Liver (tissue), 9 donors: Measurements from ENCODE around the gene SLC19A2. TPM values are rescaled to one million over a fixed set of nuclear protein-coding genes. Genes with fewer than 3 reads are reported as not detected.

ENCODE experiments used
- DNase-seq: peaks from one replicate; pipeline ENCODE4 v3.0.0-alpha.2; 2017; ENCODE audit warnings: low spot score
- H3K27ac ChIP-seq, 2 donors: one replicate each; pipeline ENCODE4 v1.7.0; 2013; ENCODE audit warnings: inconsistent platforms in 2 of 2, low read length in 2 of 2, control low read depth in 1 of 2, low read depth in 1 of 2, mild to moderate bottlenecking in 1 of 2
- H3K27me3 ChIP-seq, 4 donors: one replicate each; pipeline versions ENCODE4 v1.6.1 to v1.7.0; 2013; ENCODE audit warnings: low read length in 3 of 4, inconsistent platforms in 1 of 4, mild to moderate bottlenecking in 1 of 4, moderate library complexity in 1 of 4; ENCODE audit not compliant: control insufficient read depth in 4 of 4, insufficient read depth in 4 of 4
- H3K36me3 ChIP-seq, 4 donors: one replicate each; pipeline versions ENCODE4 v1.6.1 to v1.7.0; 2013; ENCODE audit warnings: low read length in 3 of 4, mild to moderate bottlenecking in 3 of 4, low read depth in 1 of 4, moderate library complexity in 1 of 4; ENCODE audit not compliant: control insufficient read depth in 4 of 4, insufficient read depth in 3 of 4
- H3K4me1 ChIP-seq, 4 donors: one replicate each; pipeline versions ENCODE4 v1.6.1 to v1.7.0; 2013; ENCODE audit warnings: low read length in 3 of 4, mild to moderate bottlenecking in 3 of 4, moderate library complexity in 1 of 4; ENCODE audit not compliant: control insufficient read depth in 4 of 4, insufficient read depth in 4 of 4
- H3K4me3 ChIP-seq, 3 donors: one replicate each; pipeline versions ENCODE4 v1.6.1 to v1.7.0; 2013; ENCODE audit warnings: low read length in 3 of 3, control low read depth in 1 of 3, low read depth in 1 of 3, mild to moderate bottlenecking in 1 of 3
- H3K9ac ChIP-seq, 2 donors: one replicate each; pipeline ENCODE4 v1.7.0; 2013; ENCODE audit warnings: low read length in 2 of 2, mild to moderate bottlenecking in 2 of 2, moderate library complexity in 2 of 2, control low read depth in 1 of 2, low read depth in 1 of 2
- H3K9me3 ChIP-seq, 4 donors: one replicate each; pipeline versions ENCODE4 v1.6.1 to v1.7.0; 2013; ENCODE audit warnings: low read length in 3 of 4; ENCODE audit not compliant: control insufficient read depth in 4 of 4
- ATF3 ChIP-seq: IDR thresholded peaks from 2 replicates; pipeline ENCODE4 v1.6.1; 2016; ENCODE audit warnings: antibody characterized with exemption
- CTCF ChIP-seq: fragments of 150-350 bp; IDR thresholded peaks from 2 replicates; pipeline ENCODE4 v1.5.1; 2017; ENCODE audit warnings: improper control_type of control experiment, low read depth, low read length; ENCODE audit not compliant: missing input control
- EGR1 ChIP-seq, 2 donors: IDR thresholded peaks; 2 replicates each; pipeline ENCODE4 v1.6.1; 2016 to 2018; ENCODE audit warnings: antibody characterized with exemption in 2 of 2, low read depth in 2 of 2
- FOXA1 ChIP-seq: IDR thresholded peaks from 2 replicates; pipeline ENCODE4 v1.6.1; 2016; ENCODE audit warnings: antibody characterized with exemption
- FOXA2 ChIP-seq: IDR thresholded peaks from 2 replicates; pipeline ENCODE4 v1.6.1; 2016; ENCODE audit warnings: antibody characterized with exemption
- GABPA ChIP-seq, 2 donors: IDR thresholded peaks in 1 of 2; conservative IDR thresholded peaks in 1 of 2; 2 replicates each; pipeline ENCODE4 v1.6.1; 2016; ENCODE audit warnings: antibody characterized with exemption in 2 of 2, mild to moderate bottlenecking in 1 of 2, moderate library complexity in 1 of 2
- HNF4A ChIP-seq, 2 donors: conservative IDR thresholded peaks; 2 replicates each; pipeline ENCODE4 v1.6.1; 2016; ENCODE audit warnings: antibody characterized with exemption in 2 of 2, mild to moderate bottlenecking in 2 of 2
- HNF4G ChIP-seq: IDR thresholded peaks from 2 replicates; pipeline ENCODE4 v1.6.1; 2016; ENCODE audit warnings: antibody characterized with exemption
- MAX ChIP-seq: IDR thresholded peaks from 2 replicates; pipeline ENCODE4 v1.6.1; 2016; ENCODE audit warnings: antibody characterized with exemption
- NR2F2 ChIP-seq: IDR thresholded peaks from 2 replicates; pipeline ENCODE4 v1.6.1; 2016; ENCODE audit warnings: antibody characterized with exemption
- REST ChIP-seq: IDR thresholded peaks from 2 replicates; pipeline ENCODE4 v1.6.1; 2016; ENCODE audit warnings: antibody characterized with exemption, mild to moderate bottlenecking
- RXRA ChIP-seq, 2 donors: IDR thresholded peaks; 2 replicates each; pipeline ENCODE4 v1.6.1; 2017 to 2018; ENCODE audit warnings: antibody characterized with exemption in 2 of 2, mild to moderate bottlenecking in 1 of 2
- SP1 ChIP-seq: IDR thresholded peaks from 2 replicates; pipeline ENCODE4 v1.6.1; 2018; ENCODE audit warnings: antibody characterized with exemption, mild to moderate bottlenecking
- TAF1 ChIP-seq: conservative IDR thresholded peaks from 2 replicates; pipeline ENCODE4 v1.6.1; 2016; ENCODE audit warnings: antibody characterized with exemption, mild to moderate bottlenecking
- YY1 ChIP-seq: IDR thresholded peaks from 2 replicates; pipeline ENCODE4 v1.6.1; 2016; ENCODE audit warnings: antibody characterized with exemption, mild to moderate bottlenecking
- ZBTB33 ChIP-seq: IDR thresholded peaks from 2 replicates; pipeline ENCODE4 v1.6.1; 2016; ENCODE audit warnings: antibody characterized with exemption
- WGBS: extraction: QIAGEN DNeasy Blood & Tissue Kit; methylation state at CpG from one replicate; pipeline ENCODE4 v1.1.7; 2013; 5-methylcytosine and 5-hydroxymethylcytosine counted together
- polyA plus RNA-seq, 2 donors: library from polyadenylated mRNA; stranded (reverse) in 1 of 2; unstranded in 1 of 2; fragments of 200-250 nt in 1 of 2; fragments of >200 nt in 1 of 2; fragmentation: Nextera tagmentation in 1 of 2; extraction: Ambion mirVana in 1 of 2; gene quantifications; one replicate each; pipeline versions ENCODE4 v1.2.1 to v1.2.3, GENCODE V29; 2013 to 2015
- total RNA-seq, 2 donors: library from RNA; depleted of rRNA; stranded (reverse); fragments of >200 nt; gene quantifications; one replicate each; pipeline ENCODE4 v1.2.3, GENCODE V29; 2014
- donor health status: healthy.
- donor health status: healthy.
- donor health status: healthy.
- donor health status: healthy.
- donor health status: healthy.

Gene SLC19A2
- total and polyA plus RNA-seq, 4 donors, result 4.8 to 18.7 (median 9.8) TPM

GRCh38 chr1:169474302-169474995, 11.3 kb downstream of the SLC19A2 start (continued):
- TF ChIP-seq CTCF (no peak), RXRA (IDR thresholded peaks at IDR 0.05) (no peak), FOXA2 (no peak), SP1 (no peak), YY1 (no peak), HNF4G (no peak), GABPA (IDR thresholded peaks at IDR 0.05 in 1 of 2, conservative IDR thresholded peaks at IDR 0.05 in 1 of 2) (no peak), EGR1 (IDR thresholded peaks at IDR 0.05; ENCODE audit: low read depth in 2 of 2) (no peak), FOXA1 (no peak)

GRCh38 chr1:169473347-169473746, 12.4 kb downstream of the SLC19A2 start:
- H3K4me3 ChIP-seq, result no peak overlapping the region
- no peak for DNase-seq
- WGBS, result 73% methylated on average over 5 of the region's 5 CpGs
- H3K27me3 ChIP-seq, result no peaks in the 10 kb centered on the region
- no peaks in the 10 kb centered on the region for H3K4me1 ChIP-seq
- H3K27ac ChIP-seq, result no peak overlapping the region
- H3K9ac ChIP-seq, result no peak overlapping the region
- H3K36me3 ChIP-seq, result peaks cover 3 to 14% (median 12%) of the 10 kb centered on the region in 4 donors
- H3K9me3 ChIP-seq, result no peaks in the 10 kb centered on the region
- TF ChIP-seq EGR1 (IDR thresholded peaks at IDR 0.05; ENCODE audit: low read depth in 2 of 2), result no peak
- TF ChIP-seq MAX, result no peak
- no peak for TF ChIP-seq ZBTB33
- TF ChIP-seq GABPA (IDR thresholded peaks at IDR 0.05 in 1 of 2, conservative IDR thresholded peaks at IDR 0.05 in 1 of 2), result no peak
- no peak for TF ChIP-seq NR2F2
- TF ChIP-seq TAF1, result no peak
- no peak for TF ChIP-seq FOXA2
- no peak for TF ChIP-seq SP1
- TF ChIP-seq HNF4A (conservative IDR thresholded peaks at IDR 0.05), result no peak
- no peak for TF ChIP-seq YY1

GRCh38 chr1:169472738-169473137, 13.0 kb downstream of the SLC19A2 start:
- Histone ChIP-seq H3K27me3 (no peaks in the 10 kb centered on the region), H3K9ac (no peak overlapping the region), H3K9me3 (no peaks in the 10 kb centered on the region), H3K27ac (no peak overlapping the region), H3K4me1 (no peaks in the 10 kb centered on the region), H3K36me3 (peaks cover 3 to 20% (median 16%) of the 10 kb centered on the region in 4 donors), H3K4me3 (no peak overlapping the region)
- WGBS, result 96% methylated on average over 3 of the region's 3 CpGs
- TF ChIP-seq ATF3, result no peak
- no peak for TF ChIP-seq SP1
- no peak for TF ChIP-seq MAX
- no peak for TF ChIP-seq REST
- no peak for TF ChIP-seq RXRA (IDR thresholded peaks at IDR 0.05)
- TF ChIP-seq HNF4G, result no peak
- TF ChIP-seq EGR1 (IDR thresholded peaks at IDR 0.05; ENCODE audit: low read depth in 2 of 2), result no peak
- TF ChIP-seq TAF1, result no peak
- TF ChIP-seq ZBTB33, result no peak
- no peak for DNase-seq
